ENCODE data around the gene TRIM14.
"Not testable (repeated sequence)": the region's sequence is repeated elsewhere in the genome, so short reads cannot be mapped to it uniquely, and the experiment has no call there.

TRIM14 gene

DNA sequence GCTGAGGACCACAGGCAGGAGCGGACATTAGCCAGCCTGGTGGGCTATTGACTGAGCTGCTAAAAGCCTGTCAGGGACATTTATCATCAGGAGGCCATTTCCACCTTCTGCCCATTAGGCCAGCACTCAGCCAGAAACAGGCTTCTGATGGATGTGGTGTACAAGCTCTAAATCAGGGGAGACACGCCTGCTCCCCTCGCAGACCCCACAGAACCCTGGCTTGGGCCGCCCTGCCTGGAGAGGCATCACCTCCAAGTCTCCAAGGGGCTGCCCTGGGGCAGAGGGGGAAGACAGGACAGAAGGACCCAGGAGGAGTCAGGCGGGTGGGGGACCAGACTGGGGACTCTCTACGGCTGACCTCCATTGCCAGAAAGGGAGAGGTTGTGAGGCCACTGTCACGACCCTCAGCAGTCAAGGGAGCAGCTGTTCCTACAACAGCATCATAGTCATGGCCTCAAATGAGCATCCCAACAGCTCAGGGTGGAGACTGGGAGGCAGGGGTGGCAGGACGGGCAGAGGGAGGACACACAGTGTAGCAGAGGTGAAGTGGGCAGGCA is 24.0 kb upstream of the TRIM14 start:
- no peak for DNase-seq (ENCODE audit: low read depth in 3 of 3, low spot score in 1 of 3)

GRCh38 chr9:98142182-98142907 is 23.3 kb upstream of the TRIM14 start:
- no peak for DNase-seq (ENCODE audit: low read depth in 3 of 3, low spot score in 1 of 3)

DNA sequence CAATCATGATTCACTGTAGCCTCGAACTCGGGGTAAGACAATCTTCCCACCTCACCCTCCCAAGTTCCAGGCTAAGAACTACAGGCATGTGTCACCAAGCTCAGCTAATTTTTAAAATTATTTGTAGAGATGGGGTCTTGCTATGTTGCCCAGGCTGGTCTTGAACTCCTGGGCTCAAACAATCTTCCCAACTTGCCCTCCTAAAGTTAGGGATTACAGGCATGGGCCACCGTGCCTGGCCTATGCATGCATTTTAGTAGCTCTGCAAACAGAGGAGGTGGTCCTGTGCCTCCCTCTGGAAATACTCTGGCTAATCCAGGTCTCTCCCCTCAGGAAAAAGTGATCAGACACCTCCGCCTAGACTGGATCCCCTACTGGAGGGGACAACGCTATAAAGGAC is 21.5 kb upstream of the TRIM14 start:
- DNase-seq (ENCODE audit: low read depth in 3 of 3, low spot score in 1 of 3): no peak

GRCh38 chr9:98136489-98136888 is 17.5 kb upstream of the TRIM14 start:
- DNase-seq (ENCODE audit: low read depth in 3 of 3, low spot score in 1 of 3): no peak

DNA sequence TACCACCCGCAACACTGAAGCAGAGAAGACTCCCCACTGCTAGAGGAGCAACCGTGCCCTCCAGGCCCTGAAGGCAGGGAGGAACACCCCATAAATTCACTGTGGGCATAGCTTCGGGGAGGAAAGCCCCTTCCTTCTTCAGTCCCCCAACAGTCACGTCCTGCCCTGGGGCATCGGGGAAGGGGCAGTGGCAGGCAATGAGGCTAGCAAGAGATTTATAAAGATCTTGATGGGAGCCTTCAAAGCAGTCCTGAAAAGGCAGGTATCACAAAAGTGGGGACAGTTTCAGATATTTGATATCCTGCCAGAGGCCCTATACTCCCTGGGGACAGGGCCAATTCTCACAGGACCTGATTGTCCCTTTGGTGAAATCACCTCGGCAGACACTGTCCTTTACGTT is 16.9 kb upstream of the TRIM14 start:
- no peak for DNase-seq (ENCODE audit: low read depth in 3 of 3, low spot score in 1 of 3)

- DNase-seq (ENCODE audit: low read depth in 3 of 3, low spot score in 1 of 3): no peak
These were observed 16.5 kb upstream of the TRIM14 start for GRCh38 chr9:98135558-98135934.

GRCh38 chr9:98134702-98135557 is 15.9 kb upstream of the TRIM14 start:
- DNase-seq (ENCODE audit: low read depth in 3 of 3, low spot score in 1 of 3): no peak

DNA sequence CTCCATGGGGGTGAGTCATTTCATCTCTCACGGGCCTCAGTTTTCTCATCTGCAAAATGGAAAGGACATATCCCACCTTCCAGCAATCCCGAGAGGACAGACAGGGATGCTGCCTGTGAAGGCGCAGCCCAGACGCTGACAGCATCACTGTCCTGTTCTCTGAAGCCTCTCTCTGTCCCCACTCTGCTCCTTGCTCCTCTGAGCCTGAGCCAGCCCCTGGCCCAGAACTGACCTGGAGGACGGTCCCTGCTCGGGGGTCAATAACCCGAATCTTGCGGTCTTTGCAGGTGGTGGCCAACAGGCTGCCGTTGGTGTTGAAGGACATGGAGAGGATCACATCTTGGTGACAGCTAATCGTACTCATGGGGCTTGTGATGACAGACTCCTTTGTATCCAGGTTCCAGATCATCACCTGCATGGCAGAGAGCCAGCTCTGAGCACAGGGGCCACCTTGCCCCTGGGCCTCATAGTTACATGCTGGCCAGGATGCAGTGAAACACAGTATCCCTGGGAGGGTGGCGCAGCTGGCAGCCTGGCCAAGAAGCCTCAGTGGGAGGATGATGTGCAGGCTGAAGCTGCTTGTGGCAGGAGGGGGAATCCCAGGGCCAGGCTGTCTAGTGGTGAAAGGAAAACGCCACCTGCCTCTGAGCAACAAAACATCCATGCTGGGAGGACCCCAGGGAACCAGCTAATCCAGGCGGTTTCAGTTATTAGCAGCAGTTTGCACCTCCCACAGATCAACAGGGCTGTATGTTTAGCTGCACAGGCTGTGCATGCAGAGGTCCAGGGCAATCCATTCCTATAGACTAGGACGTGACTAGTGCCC is 14.0 kb upstream of the TRIM14 start:
- DNase-seq (ENCODE audit: low read depth in 3 of 3, low spot score in 1 of 3): no peak

GRCh38 chr9:98132158-98132557 is 13.1 kb upstream of the TRIM14 start:
- no peak for DNase-seq (ENCODE audit: low read depth in 3 of 3, low spot score in 1 of 3)

GRCh38 chr9:98130576-98131228 is 11.7 kb upstream of the TRIM14 start:
- DNase-seq (ENCODE audit: low read depth in 3 of 3, low spot score in 1 of 3): no peak

GRCh38 chr9:98130060-98130459 is 11.0 kb upstream of the TRIM14 start:
- not testable (repeated sequence) for DNase-seq (ENCODE audit: low read depth in 3 of 3, low spot score in 1 of 3)

GRCh38 chr9:98129451-98129881 is 10.4 kb upstream of the TRIM14 start:
- no peak for DNase-seq (ENCODE audit: low read depth in 3 of 3, low spot score in 1 of 3)

DNA sequence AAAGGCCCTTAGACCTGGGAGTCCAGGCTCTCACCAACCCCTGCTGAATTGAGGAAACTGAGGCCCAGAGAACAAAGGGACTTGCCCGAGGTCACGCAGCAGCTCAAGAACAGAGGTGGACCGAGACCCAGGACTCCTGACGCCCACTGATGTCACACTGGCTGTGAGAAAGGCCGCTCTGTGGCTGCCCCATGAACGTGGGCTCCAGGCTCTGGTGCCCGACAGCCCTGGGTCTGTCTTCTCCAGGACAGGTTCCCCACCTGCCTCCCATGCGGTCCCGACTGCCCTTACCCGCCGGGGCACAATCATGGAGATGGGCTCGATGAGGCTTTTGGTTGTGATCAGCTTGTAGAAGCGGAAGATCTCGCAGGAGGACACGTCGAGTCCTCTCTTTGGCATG is 9.3 kb upstream of the TRIM14 start:
- DNase-seq (ENCODE audit: low read depth in 3 of 3, low spot score in 1 of 3): no peak

DNA sequence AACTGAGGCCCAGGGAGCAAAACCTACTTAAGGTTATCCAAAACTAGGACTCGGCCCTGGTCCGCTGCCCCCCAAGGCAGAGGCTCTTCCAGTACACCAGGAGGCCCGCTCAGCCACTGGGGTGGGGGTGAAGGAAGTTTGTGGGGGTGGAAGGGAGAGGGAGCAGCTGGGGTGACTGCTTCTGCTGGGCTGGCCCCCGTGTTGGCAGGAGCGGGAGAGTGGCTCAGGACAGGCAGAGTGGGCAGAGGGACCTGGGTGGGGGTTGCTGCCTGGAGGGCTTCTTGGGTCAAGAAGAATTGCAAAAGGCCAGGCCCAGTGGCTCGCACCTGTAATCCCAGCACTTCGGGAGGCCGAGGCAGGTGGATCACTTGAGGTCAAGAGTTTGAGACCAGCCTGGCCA is 8.2 kb upstream of the TRIM14 start:
- no peak for DNase-seq (ENCODE audit: low read depth in 3 of 3, low spot score in 1 of 3)

DNA sequence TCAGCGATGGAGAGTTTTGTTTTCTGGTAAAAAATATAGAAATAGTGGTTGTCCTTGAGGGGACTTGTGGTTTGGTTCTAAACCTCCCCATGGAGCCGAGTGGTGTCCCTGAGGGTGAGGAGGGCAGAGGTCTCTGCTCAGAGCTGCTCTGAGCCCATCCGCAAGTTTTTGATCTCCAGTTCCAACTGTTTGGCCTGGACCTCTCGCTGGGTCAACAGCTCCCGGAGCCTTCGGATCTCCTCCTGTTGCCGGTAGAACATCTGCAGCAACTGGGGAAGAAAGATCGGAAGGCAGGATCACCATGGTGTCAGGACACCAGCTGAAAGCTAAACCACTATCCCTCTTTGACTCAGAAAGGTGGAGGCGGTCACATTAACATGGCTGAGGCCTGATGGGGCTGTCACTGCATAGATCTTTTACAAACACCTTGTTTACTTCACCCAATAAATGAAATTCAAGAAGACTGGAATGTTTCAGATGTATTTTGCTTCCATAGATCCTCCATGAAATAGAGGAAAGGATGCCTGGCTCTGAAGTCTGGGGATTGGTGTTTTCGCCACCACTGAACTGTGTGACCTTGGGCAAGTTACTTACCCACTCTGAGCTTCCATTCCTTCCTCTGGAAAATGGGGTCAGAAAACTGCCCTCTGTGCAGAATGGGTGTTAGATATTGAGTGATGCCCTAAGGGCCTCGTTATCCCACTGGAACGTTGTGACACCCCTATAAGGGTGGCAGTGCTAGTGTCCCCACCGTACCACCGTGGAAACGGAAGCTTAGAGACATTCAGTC is 5.8 kb upstream of the TRIM14 start:
- DNase-seq (ENCODE audit: low read depth in 3 of 3, low spot score in 1 of 3): no peak

GRCh38 chr9:98124091-98124490 is 5.1 kb upstream of the TRIM14 start:
- DNase-seq (ENCODE audit: low read depth in 3 of 3, low spot score in 1 of 3): not testable (repeated sequence)

- DNase-seq (ENCODE audit: low read depth in 3 of 3, low spot score in 1 of 3): no peak
These were observed 2.0 kb upstream of the TRIM14 start for GRCh38 chr9:98121058-98121457.

GRCh38 chr9:98120476-98120875 is 1.5 kb upstream of the TRIM14 start:
- no peak for DNase-seq (ENCODE audit: low read depth in 3 of 3, low spot score in 1 of 3)

DNA sequence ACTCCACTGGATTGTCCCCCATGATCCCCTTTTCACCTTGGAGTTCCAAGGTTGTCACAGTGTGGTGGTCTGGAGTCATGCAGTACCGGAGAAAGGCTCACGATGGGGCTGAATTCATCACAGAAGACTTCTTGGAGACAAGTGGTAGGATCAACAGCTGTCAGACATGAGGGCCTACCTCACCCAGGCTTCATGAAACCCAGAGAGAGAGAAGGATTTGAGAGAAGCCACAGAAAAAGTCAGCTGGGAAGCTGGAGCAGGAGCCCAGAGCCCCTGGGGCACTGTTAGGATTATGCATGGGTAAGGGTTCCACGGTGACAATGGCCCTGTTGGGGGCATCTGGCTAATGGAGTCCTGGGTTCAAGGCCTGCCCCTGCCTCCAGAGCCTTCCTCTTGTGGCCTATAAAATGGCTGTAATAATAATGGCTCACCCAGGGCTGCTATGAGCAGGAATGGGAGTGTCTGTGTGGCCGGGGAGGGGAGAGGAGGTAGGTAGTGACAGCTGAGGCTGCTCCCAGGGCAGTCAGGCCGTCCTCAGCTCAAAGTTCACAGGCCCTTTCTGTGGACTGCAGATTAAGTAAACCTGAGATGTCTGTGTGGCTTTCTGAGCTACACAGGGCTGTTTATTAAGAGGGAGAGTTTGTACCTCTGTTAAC is 910 bp downstream of the TRIM14 start:
- DNase-seq (ENCODE audit: low read depth in 3 of 3, low spot score in 1 of 3): no peak
